BJ (cell line): ENCODE data around the gene TMEM237. TPM values are rescaled to one million over a fixed set of nuclear protein-coding genes. Genes with fewer than 3 reads are reported as not detected.

Source experiments
- CTCF ChIA-PET: fragments of 350-600 bp; formaldehyde crosslinking; extraction: SDS; loops from one replicate; lab custom pipeline; 2021; ENCODE audit warnings: antibody characterized with exemption, inconsistent platforms; lab: Yijun Ruan, JAX
- POLR2A ChIA-PET: fragments of 300-600 bp; sonication (Branson Sonifier 250); formaldehyde crosslinking; extraction: SDS; loops from one replicate; lab custom pipeline; 2021; ENCODE audit warnings: antibody characterized with exemption; lab: Charles Lee
- DNase-seq: peaks from one replicate; pipeline ENCODE4 v3.0.0-alpha.2; 2011; ENCODE audit warnings: low read depth
- H3K27me3 ChIP-seq: 2 replicates; pipeline ENCODE4 v1.6.0; 2011; ENCODE audit warnings: low read length; ENCODE audit not compliant: control insufficient read depth, insufficient read depth
- H3K36me3 ChIP-seq: 2 replicates; pipeline ENCODE4 v1.5.1; 2011; ENCODE audit warnings: low read length; ENCODE audit not compliant: control insufficient read depth, insufficient read depth
- H3K4me3 ChIP-seq: 2 replicates; pipeline ENCODE4 v1.5.1; 2011; ENCODE audit warnings: low read depth, mild to moderate bottlenecking, control low read depth, low read length
- CTCF ChIP-seq: IDR thresholded peaks from 2 replicates; pipeline ENCODE4 v1.5.1; 2011; ENCODE audit warnings: low read depth, mild to moderate bottlenecking, control low read depth, inconsistent platforms, low read length, moderate library complexity; ENCODE audit not compliant: insufficient read depth
- polyA plus RNA-seq: library from polyadenylated mRNA; depleted of rRNA; stranded (reverse); fragments of >200 nt; gene quantifications from 2 replicates; pipeline ENCODE4 v1.2.3, GENCODE V29; 2011

TMEM237 gene
- polyA plus RNA-seq, 1 experiment, result 48.6 TPM

GRCh38 chr2:201631041-201631440, 12.3 kb downstream of the TMEM237 start:
- peaks cover 1% of the 10 kb centered on the region for H3K36me3 ChIP-seq
- CTCF ChIA-PET, result interaction anchor here (1.7 kb wide), 1 partner anchor 10 kb away, joined by 4 read pairs; no protein-coding TSS in a partner anchor
- TF ChIP-seq CTCF, result no peak
- no peak for DNase-seq
- H3K4me3 ChIP-seq, result no peak overlapping the region
- POLR2A ChIA-PET, result no interaction called here
- no peaks in the 10 kb centered on the region for H3K27me3 ChIP-seq

GRCh38 chr2:201630577-201630976, 12.7 kb downstream of the TMEM237 start:
- CTCF ChIA-PET, result interaction anchor here (1.7 kb wide), 1 partner anchor 9 kb away, joined by 4 read pairs; no protein-coding TSS in a partner anchor
- POLR2A ChIA-PET, result no interaction called here
- TF ChIP-seq CTCF, result no peak
- Histone ChIP-seq H3K4me3 (no peak overlapping the region), H3K36me3 (peaks cover 1% of the 10 kb centered on the region), H3K27me3 (no peaks in the 10 kb centered on the region)
- DNase-seq, result no peak

- Histone ChIP-seq H3K27me3 (no peaks in the 10 kb centered on the region), H3K36me3 (no peaks in the 10 kb centered on the region; the same call in 1 of the 2 replicates), H3K4me3 (no peak overlapping the region)
- POLR2A ChIA-PET, result interaction anchor here (0.5 kb wide), 1 partner anchor 9 kb away, joined by 5 read pairs; no protein-coding TSS in a partner anchor
- no peak for TF ChIP-seq CTCF
- CTCF ChIA-PET, result no interaction called here
- no peak for DNase-seq
Measured at GRCh38 chr2:201628545-201628944, 14.8 kb downstream of the TMEM237 start.

- CTCF ChIA-PET, result interaction anchor here (0.7 to 1.7 kb wide), 7 partner anchors 9 to 390 kb away, joined by 3 to 4 read pairs (median 3); no protein-coding TSS in a partner anchor
- no peak for DNase-seq
- no peak for TF ChIP-seq CTCF
- Histone ChIP-seq H3K36me3 (no peaks in the 10 kb centered on the region; the same call in 1 of the 2 replicates), H3K27me3 (no peaks in the 10 kb centered on the region), H3K4me3 (no peak overlapping the region)
- POLR2A ChIA-PET, result no interaction called here
Measured at GRCh38 chr2:201622306-201622970, 20.9 kb downstream of the TMEM237 start.

GRCh38 chr2:201621293-201621999, 21.9 kb downstream of the TMEM237 start:
- DNase-seq, result no peak
- no peak for TF ChIP-seq CTCF
- no peak overlapping the region for H3K4me3 ChIP-seq
- POLR2A ChIA-PET, result no interaction called here
- H3K36me3 ChIP-seq, result no peaks in the 10 kb centered on the region
- H3K27me3 ChIP-seq, result no peaks in the 10 kb centered on the region
- CTCF ChIA-PET, result interaction anchor here (1.2 to 1.6 kb wide), 2 partner anchors 10 to 21 kb away, joined by 3 to 4 read pairs; no protein-coding TSS in a partner anchor
